Brain microvascular endothelial cell (primary cell): Measurements from ENCODE around the gene VPS36.

Experiments used
- DNase-seq: peaks from one replicate; pipeline ENCODE4 v3.0.0-alpha.2; 2020
- H3K27ac ChIP-seq: fragments of 250-450 bp; sonication (Bioruptor Pico); 2 replicates; pipeline ENCODE4 v1.5.1; 2020; ENCODE audit warnings: mild to moderate bottlenecking, moderate library complexity
- H3K27me3 ChIP-seq: fragments of 250-450 bp; sonication (Bioruptor Pico); replicated peaks from 2 replicates; pipeline ENCODE4 v1.5.1; 2020; ENCODE audit warnings: mild to moderate bottlenecking
- H3K36me3 ChIP-seq: fragments of 250-450 bp; sonication (Bioruptor Pico); replicated peaks from 2 replicates; pipeline ENCODE4 v1.5.1; 2020; ENCODE audit warnings: mild to moderate bottlenecking
- H3K4me3 ChIP-seq: 2 replicates; pipeline ENCODE4 v1.5.1; 2011; ENCODE audit warnings: low read depth, mild to moderate bottlenecking, control low read depth, low read length, moderate library complexity
- in situ Hi-C: cut with HindIII; loops from 2 replicates; pipeline ENCODE4 v1.10.0; 2017; ENCODE audit warnings: low sequenced_read_pairs, low pct_ligation_motif_present
- TF ChIP-seq, protein P1 (sequence below): IDR thresholded peaks from 2 replicates; pipeline ENCODE4 v1.5.1; 2011; ENCODE audit warnings: low read depth, mild to moderate bottlenecking, moderate library complexity, low read length, control low read depth, inconsistent platforms; ENCODE audit errors: missing control alignments

The VPS36 gene

DNA sequence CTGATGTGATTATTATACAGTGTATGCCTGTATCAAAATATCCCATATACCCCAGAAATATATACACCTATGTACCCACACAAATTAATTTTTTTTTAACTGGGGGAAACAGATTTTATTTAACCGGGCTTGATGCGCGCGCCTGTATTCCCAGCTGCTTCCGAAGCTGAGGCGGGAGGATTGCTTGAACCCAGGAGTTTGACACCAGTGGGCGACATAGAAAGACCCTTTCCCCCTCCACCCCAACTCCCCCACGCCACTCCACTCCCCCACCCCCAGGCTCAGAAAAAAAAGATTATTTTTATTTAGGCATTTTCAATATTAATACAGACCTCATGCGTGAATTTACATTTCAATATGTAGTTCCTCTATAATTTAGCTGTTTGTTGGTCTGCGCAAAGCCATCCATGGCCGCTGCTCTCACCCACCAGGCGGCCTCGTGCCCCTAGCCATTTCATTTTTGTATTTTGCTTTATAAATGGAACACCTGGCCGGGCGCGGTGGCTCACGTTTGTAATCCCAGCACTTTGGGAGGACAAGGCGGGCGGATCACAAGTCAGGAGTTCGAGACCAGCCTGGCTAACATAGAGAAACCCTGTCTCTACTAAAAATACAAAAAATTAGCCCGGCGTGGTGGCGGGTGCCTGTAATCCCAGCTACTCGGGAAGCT is 836 bp upstream of the VPS36 start:
- no peaks in the 10 kb centered on the region for H3K36me3 ChIP-seq
- in situ Hi-C loops: no loop called here
- H3K27me3 ChIP-seq: no peaks in the 10 kb centered on the region
- DNase-seq: no peak
- TF ChIP-seq, protein P1, sequence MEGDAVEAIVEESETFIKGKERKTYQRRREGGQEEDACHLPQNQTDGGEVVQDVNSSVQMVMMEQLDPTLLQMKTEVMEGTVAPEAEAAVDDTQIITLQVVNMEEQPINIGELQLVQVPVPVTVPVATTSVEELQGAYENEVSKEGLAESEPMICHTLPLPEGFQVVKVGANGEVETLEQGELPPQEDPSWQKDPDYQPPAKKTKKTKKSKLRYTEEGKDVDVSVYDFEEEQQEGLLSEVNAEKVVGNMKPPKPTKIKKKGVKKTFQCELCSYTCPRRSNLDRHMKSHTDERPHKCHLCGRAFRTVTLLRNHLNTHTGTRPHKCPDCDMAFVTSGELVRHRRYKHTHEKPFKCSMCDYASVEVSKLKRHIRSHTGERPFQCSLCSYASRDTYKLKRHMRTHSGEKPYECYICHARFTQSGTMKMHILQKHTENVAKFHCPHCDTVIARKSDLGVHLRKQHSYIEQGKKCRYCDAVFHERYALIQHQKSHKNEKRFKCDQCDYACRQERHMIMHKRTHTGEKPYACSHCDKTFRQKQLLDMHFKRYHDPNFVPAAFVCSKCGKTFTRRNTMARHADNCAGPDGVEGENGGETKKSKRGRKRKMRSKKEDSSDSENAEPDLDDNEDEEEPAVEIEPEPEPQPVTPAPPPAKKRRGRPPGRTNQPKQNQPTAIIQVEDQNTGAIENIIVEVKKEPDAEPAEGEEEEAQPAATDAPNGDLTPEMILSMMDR: no peak
- no peak overlapping the region for H3K4me3 ChIP-seq
- no peak overlapping the region for H3K27ac ChIP-seq

DNA sequence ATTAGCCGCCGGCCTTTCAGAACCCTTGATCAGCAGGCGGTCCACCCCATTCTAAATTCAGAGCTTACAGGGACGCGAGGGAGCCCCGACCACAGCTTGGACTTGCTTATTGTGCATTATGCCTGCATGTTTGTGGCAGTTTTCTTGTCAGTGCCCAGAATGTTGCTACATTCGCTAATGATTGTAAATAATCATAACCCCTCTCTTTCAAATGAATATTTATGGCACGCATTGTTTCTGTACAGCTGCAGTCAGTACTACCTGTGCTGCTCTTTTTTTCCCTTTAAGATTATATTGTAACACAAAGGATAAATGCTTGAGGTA is 321 bp upstream of the VPS36 start:
- in situ Hi-C loops: no loop called here
- TF ChIP-seq, protein P1: no peak
- Histone ChIP-seq H3K27me3 (no peaks in the 10 kb centered on the region), H3K36me3 (no peaks in the 10 kb centered on the region), H3K27ac (no peak overlapping the region), H3K4me3 (peak overlapping the region; percentile 34)
- DNase-seq: no peak

DNA sequence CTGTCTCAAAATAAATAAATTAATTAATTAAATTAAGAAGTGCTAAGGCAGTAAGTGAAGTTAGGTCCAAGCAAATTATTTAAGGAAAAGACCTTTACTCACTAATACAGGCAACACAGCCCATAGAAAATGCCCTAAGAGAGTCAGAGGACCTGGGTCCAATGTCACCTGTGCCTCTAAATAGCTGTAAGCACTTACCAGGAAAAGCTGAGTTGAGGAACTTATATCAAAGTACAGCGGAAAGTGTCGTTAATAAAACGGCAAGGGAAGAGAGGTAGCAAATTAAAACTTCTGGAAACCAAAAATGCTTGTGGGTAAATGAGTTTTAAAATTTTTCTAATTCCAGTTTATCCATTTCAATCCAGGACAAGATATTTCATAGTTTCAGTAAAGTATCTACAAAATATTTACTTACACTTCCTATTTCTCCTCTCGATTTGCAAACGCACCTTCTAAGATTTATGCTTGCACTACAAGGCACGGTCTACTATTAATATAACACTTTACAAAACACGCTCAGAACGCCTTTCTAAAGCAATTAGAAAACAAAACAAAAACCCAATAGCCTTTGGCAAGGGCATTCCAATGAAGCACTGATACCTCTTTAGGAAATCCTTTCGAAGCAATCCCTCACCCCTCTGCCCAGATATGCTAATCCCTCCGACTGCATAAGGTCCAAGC is 963 bp downstream of the VPS36 start:
- no peaks in the 10 kb centered on the region for H3K27me3 ChIP-seq
- in situ Hi-C loops: no loop called here
- peak overlapping the region; percentile 87 for H3K27ac ChIP-seq
- TF ChIP-seq, protein P1: no peak
- H3K4me3 ChIP-seq: peak overlapping the region; percentile 87
- no peaks in the 10 kb centered on the region for H3K36me3 ChIP-seq
- no peak for DNase-seq

DNA sequence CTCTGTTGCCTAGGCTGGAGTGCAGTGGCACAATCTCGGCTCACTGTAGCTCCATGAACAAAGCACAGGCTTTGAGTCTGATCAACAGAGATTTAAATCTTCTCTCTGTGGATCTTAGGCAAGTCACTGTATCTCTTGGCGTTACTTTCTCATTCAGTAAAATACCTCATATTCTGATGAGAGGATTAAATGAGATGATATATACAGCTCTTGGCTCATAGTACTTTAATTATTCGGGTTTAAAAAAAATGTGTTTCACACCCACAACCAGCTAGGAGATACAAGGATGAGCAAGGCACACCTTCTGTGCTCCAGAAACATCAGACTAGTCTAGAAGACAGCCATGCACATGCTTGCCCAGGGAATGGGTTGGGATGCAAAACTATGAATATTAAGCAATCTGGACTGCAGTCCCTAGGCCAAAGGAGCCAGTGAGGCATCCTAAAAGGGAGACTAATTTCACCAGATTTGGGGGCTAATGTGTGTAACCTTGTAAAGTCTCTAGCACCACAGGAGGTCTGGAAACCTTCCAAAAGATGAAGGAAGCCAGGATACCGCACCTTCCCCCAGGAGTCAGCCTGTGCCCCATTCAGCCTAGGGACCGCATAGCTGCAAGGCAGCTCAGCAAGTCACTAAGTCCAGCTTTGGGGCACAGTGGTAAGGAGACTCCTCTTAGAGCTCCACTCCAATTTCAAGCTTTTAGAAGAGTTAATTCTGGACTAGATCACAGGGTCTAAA is 2.5 kb downstream of the VPS36 start:
- Histone ChIP-seq H3K27me3 (no peaks in the 10 kb centered on the region), H3K4me3 (no peak overlapping the region), H3K27ac (no peak overlapping the region), H3K36me3 (no peaks in the 10 kb centered on the region)
- in situ Hi-C loops: no loop called here
- no peak for DNase-seq
- TF ChIP-seq, protein P1: no peak

DNA sequence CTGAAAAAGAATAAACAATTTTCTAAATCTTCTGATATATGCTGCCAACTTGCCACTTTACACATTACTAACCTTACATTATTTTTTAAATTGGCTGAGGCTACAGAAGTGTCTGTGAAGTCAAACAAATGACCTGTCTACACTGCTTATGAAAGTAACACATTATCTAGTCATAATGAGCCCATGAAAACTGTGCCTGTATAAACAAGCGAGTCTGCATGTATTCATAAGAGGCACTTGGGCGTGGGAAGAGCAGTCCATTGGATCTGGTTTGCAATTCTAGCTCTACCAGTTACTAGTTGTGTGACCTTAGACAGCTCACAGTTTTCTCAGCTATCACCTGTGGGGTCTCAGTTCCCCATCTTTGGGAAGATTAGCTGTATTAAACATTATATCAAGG is 3.1 kb downstream of the VPS36 start:
- no peaks in the 10 kb centered on the region for H3K36me3 ChIP-seq
- no peak overlapping the region for H3K4me3 ChIP-seq
- in situ Hi-C loops: no loop called here
- H3K27ac ChIP-seq: no peak overlapping the region
- H3K27me3 ChIP-seq: no peaks in the 10 kb centered on the region
- DNase-seq: no peak
- TF ChIP-seq, protein P1: no peak
